ENCODE results near the gene LYRM1. TPM values are rescaled to one million over a fixed set of nuclear protein-coding genes. Genes with fewer than 3 reads are reported as not detected.

The LYRM1 gene
- total RNA-seq (10 to 100 TPM; 29.5 to 36.4 (median 35.5) TPM), polyA plus RNA-seq (54.8 TPM)
- long read RNA-seq, donor 1, transcript LYRM1-204 (4 exons, 1,558 nt): major isoform, 15 of 48 reads
- long read RNA-seq, donor 1, transcript LYRM1-208 (4 exons, 460 nt): major isoform, 15 of 48 reads
- long read RNA-seq, donor 1, partial matches to known transcripts: 1 of 48 reads
- long read RNA-seq, donor 1, other reads (novel, unspliced or antisense): 11 of 48 reads
- long read RNA-seq, donor 2, transcript LYRM1-208 (4 exons, 460 nt): minor isoform, 5 of 24 reads
- long read RNA-seq, donor 2, transcript LYRM1-204 (4 exons, 1,558 nt): major isoform, 8 of 24 reads
- long read RNA-seq, donor 2, partial matches to known transcripts: 1 of 24 reads
- long read RNA-seq, donor 2, other reads (novel, unspliced or antisense): 4 of 24 reads
- long read RNA-seq, donor 3, transcript LYRM1-208 (4 exons, 460 nt): major isoform, 42 of 119 reads
- long read RNA-seq, donor 3, transcript LYRM1-204 (4 exons, 1,558 nt): minor isoform, 29 of 119 reads
- long read RNA-seq, donor 3, transcript LYRM1-203 (3 exons, 1,399 nt): minor isoform, 8 of 119 reads
- long read RNA-seq, donor 3, partial matches to known transcripts: 1 of 119 reads
- long read RNA-seq, donor 3, other reads (novel, unspliced or antisense): 32 of 119 reads
- long read RNA-seq, donor 4, transcript LYRM1-208 (4 exons, 460 nt): major isoform, 8 of 27 reads
- long read RNA-seq, donor 4, transcript LYRM1-204 (4 exons, 1,558 nt): minor isoform, 7 of 27 reads
- long read RNA-seq, donor 4, partial matches to known transcripts: 1 of 27 reads
- long read RNA-seq, donor 4, other reads (novel, unspliced or antisense): 8 of 27 reads

GRCh38 chr16:20900299-20901067 is at the start of gene LYRM1, which contains the start of gene DCUN1D3:
LYRM1 (plus strand) TSS chr16:20900771; CDS start chr16:20915556, 14,785 bp downstream.
DCUN1D3 (minus strand) TSS chr16:20900358; CDS start chr16:20862538, 37,820 bp downstream.
- H3K27ac ChIP-seq (ENCODE audit: low read length): peak within 1 kb of the TSS; percentile 89
- H3K27me3 ChIP-seq (ENCODE audit: control insufficient read depth, insufficient read depth): no peaks in the 10 kb centered on the region
- H3K4me1 ChIP-seq (ENCODE audit: control insufficient read depth, insufficient read depth, low read length): peaks cover 11% of the 10 kb centered on the region
- intact Hi-C loops (cut with DNase I): loop anchor here in 3 of 4 donors (10.0 kb wide), 1 partner anchor 46 kb away; no protein-coding TSS in a partner anchor
- under 1% methylated on average over 62 of the region's 62 CpGs for WGBS
- ATAC-seq (peak; percentile 95 to 96), DNase-seq (peak; percentile 98 to 99 (median 99))
- H3K9me3 ChIP-seq (ENCODE audit: control insufficient read depth, low read length): no peaks in the 10 kb centered on the region
- peak within 1 kb of the TSS; percentile 67 for H3K4me3 ChIP-seq (ENCODE audit: low read length)

- intact Hi-C loops (cut with DNase I): loop anchor here (2.0 to 10.0 kb wide), 4 partner anchors 54 to 234 kb away; partner anchors contain the start of genes DCUN1D3 (in 3 of the 4) and LYRM1 (in 3 of the 4)
- DNase-seq (no peak), ATAC-seq (peak; percentile 9 to 17)
- Histone ChIP-seq H3K27me3 (ENCODE audit: control insufficient read depth, insufficient read depth) (no peaks in the 10 kb centered on the region), H3K27ac (ENCODE audit: low read length) (peak overlapping the region; percentile 87), H3K9me3 (ENCODE audit: control insufficient read depth, low read length) (no peaks in the 10 kb centered on the region), H3K4me3 (ENCODE audit: low read length) (no peak overlapping the region), H3K4me1 (ENCODE audit: control insufficient read depth, insufficient read depth, low read length) (peaks cover 11% of the 10 kb centered on the region)
- 47% methylated on average over 3 of the region's 3 CpGs for WGBS
Measured at GRCh38 chr16:20850981-20851380, 49.6 kb upstream of the LYRM1 start.

- no peak overlapping the region for H3K4me3 ChIP-seq (ENCODE audit: low read length)
- no peaks in the 10 kb centered on the region for H3K27me3 ChIP-seq (ENCODE audit: control insufficient read depth, insufficient read depth)
- peaks cover 13% of the 10 kb centered on the region for H3K4me1 ChIP-seq (ENCODE audit: control insufficient read depth, insufficient read depth, low read length)
- ATAC-seq (peak; percentile 96), DNase-seq (peak; percentile 88 to 95 (median 89))
- H3K27ac ChIP-seq (ENCODE audit: low read length): peak overlapping the region; percentile 7
- intact Hi-C loops (cut with DNase I): loop anchor here (2.0 to 10.0 kb wide), 4 partner anchors 53 to 233 kb away; partner anchors contain the start of genes DCUN1D3 (in 3 of the 4) and LYRM1 (in 3 of the 4)
- H3K9me3 ChIP-seq (ENCODE audit: control insufficient read depth, low read length): no peaks in the 10 kb centered on the region
- 19% methylated on average over 2 of the region's 2 CpGs for WGBS
Measured at GRCh38 chr16:20851601-20852000, 49.0 kb upstream of the LYRM1 start.

GRCh38 chr16:20853143-20853542 is 47.4 kb upstream of the LYRM1 start:
- intact Hi-C loops (cut with DNase I): loop anchor here (5.0 to 10.0 kb wide), 3 partner anchors 52 to 229 kb away; partner anchors contain the start of genes DCUN1D3 (in 3 of the 4) and LYRM1 (in 3 of the 4)
- WGBS: 50% methylated on average over 5 of the region's 5 CpGs
- DNase-seq (no peak), ATAC-seq (peak in 1 of 2 donors; percentile 16)
- Histone ChIP-seq H3K9me3 (ENCODE audit: control insufficient read depth, low read length) (no peaks in the 10 kb centered on the region), H3K27ac (ENCODE audit: low read length) (peak overlapping the region; percentile 33), H3K27me3 (ENCODE audit: control insufficient read depth, insufficient read depth) (no peaks in the 10 kb centered on the region), H3K4me3 (ENCODE audit: low read length) (no peak overlapping the region), H3K4me1 (ENCODE audit: control insufficient read depth, insufficient read depth, low read length) (peaks cover 15% of the 10 kb centered on the region)

GRCh38 chr16:20853981-20854620 is 46.5 kb upstream of the LYRM1 start:
- Histone ChIP-seq H3K27me3 (ENCODE audit: control insufficient read depth, insufficient read depth) (no peaks in the 10 kb centered on the region), H3K4me1 (ENCODE audit: control insufficient read depth, insufficient read depth, low read length) (peaks cover 15% of the 10 kb centered on the region), H3K9me3 (ENCODE audit: control insufficient read depth, low read length) (no peaks in the 10 kb centered on the region), H3K4me3 (ENCODE audit: low read length) (no peak overlapping the region), H3K27ac (ENCODE audit: low read length) (no peak overlapping the region)
- intact Hi-C loops (cut with DNase I): loop anchor here (5.0 to 10.0 kb wide), 3 partner anchors 51 to 228 kb away; partner anchors contain the start of genes DCUN1D3 (in 3 of the 4) and LYRM1 (in 3 of the 4)
- 76% methylated on average over 3 of the region's 3 CpGs for WGBS
- ATAC-seq (no peak), DNase-seq (no peak)

DNA sequence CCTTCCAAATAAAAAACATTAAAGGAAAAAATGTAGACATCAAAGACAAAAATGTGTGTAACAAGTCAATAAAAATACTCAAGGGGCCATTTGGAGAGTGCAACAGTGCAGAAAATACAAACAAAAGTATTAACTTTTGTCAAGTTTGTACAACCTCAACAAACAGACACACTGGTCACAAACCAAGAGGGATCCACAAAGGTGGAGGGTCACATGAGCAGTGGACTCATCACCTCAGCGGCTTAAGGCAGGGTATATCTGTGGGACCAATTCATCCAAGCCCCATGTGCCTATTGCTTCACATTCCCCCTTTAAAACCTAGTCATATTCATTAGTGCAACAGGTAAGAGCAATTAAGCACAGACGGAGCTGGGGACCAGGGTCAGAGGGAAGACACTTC is 45.6 kb upstream of the LYRM1 start:
- H3K4me3 ChIP-seq (ENCODE audit: low read length): no peak overlapping the region
- no peak overlapping the region for H3K27ac ChIP-seq (ENCODE audit: low read length)
- no peaks in the 10 kb centered on the region for H3K27me3 ChIP-seq (ENCODE audit: control insufficient read depth, insufficient read depth)
- WGBS: 95% methylated on average over 2 of the region's 2 CpGs
- H3K4me1 ChIP-seq (ENCODE audit: control insufficient read depth, insufficient read depth, low read length): peaks cover 18% of the 10 kb centered on the region
- intact Hi-C loops (cut with DNase I): loop anchor here (5.0 to 10.0 kb wide), 3 partner anchors 50 to 227 kb away; partner anchors contain the start of genes DCUN1D3 (in 3 of the 4) and LYRM1 (in 3 of the 4)
- no peak for DNase-seq
- ATAC-seq: no peak
- H3K9me3 ChIP-seq (ENCODE audit: control insufficient read depth, low read length): no peaks in the 10 kb centered on the region

DNA sequence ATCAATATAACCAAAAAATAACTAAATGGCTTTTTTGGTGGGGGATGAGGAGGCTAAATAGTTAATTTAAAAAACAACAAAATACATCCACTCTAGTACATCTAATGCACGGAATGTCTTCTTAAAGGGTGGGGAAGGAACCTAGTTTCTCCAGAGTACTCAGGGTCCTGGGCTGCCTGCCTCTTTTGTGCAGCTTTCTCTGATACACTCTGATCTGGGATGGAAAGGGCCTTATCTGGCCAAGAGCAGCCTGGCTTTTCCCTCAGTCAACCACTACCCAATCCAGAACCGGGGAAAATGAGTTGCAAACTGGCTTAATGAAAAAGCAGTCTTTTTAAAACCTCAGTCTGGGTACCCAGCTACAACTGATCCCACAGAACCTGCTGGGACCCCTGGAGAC is 43.3 kb upstream of the LYRM1 start:
- intact Hi-C loops (cut with DNase I): loop anchor here in 3 of 4 donors (10.0 kb wide), 1 partner anchor 48 kb away; the partner anchor contains the start of genes DCUN1D3 (in 3 of the 3) and LYRM1 (in 3 of the 3)
- no peak overlapping the region for H3K4me3 ChIP-seq (ENCODE audit: low read length)
- H3K27me3 ChIP-seq (ENCODE audit: control insufficient read depth, insufficient read depth): no peaks in the 10 kb centered on the region
- ATAC-seq (peak; percentile 86 to 88), DNase-seq (peak in 1 of 3 donors; percentile 76)
- no peak overlapping the region for H3K27ac ChIP-seq (ENCODE audit: low read length)
- H3K9me3 ChIP-seq (ENCODE audit: control insufficient read depth, low read length): no peaks in the 10 kb centered on the region
- 51% methylated on average over 2 of the region's 2 CpGs for WGBS
- peaks cover 20% of the 10 kb centered on the region for H3K4me1 ChIP-seq (ENCODE audit: control insufficient read depth, insufficient read depth, low read length)

- no peaks in the 10 kb centered on the region for H3K9me3 ChIP-seq (ENCODE audit: control insufficient read depth, low read length)
- 83% methylated on average over 3 of the region's 3 CpGs for WGBS
- no peak overlapping the region for H3K27ac ChIP-seq (ENCODE audit: low read length)
- H3K27me3 ChIP-seq (ENCODE audit: control insufficient read depth, insufficient read depth): no peaks in the 10 kb centered on the region
- no peak for DNase-seq
- peaks cover 12% of the 10 kb centered on the region for H3K4me1 ChIP-seq (ENCODE audit: control insufficient read depth, insufficient read depth, low read length)
- intact Hi-C loops (cut with DNase I): loop anchor here in 3 of 4 donors (10.0 kb wide), 1 partner anchor 46 kb away; the partner anchor contains the start of genes DCUN1D3 (in 3 of the 3) and LYRM1 (in 3 of the 3)
- ATAC-seq: no peak
- H3K4me3 ChIP-seq (ENCODE audit: low read length): no peak overlapping the region
Measured at GRCh38 chr16:20859229-20859628, 41.3 kb upstream of the LYRM1 start.

DNA sequence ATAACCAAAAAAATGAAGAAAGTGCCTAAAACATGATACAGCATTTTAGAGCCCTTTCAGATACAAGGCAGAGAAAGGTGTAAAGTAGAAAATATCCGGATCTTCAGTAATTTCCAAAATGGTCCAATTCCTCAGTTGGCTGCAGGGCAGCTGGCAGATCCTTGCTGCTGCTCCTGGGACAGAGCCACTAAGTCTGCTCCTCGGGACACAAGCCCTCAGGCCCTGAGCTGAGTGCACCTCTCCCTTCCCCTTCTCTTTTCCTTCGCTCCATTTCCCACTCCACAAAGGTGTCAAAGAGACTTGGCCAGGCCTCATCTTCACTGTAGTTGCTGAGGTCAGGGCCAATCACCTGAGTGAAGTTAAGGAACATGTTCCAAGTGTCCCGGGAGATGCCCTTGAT is 40.9 kb upstream of the LYRM1 start:
- intact Hi-C loops (cut with DNase I): loop anchor here in 3 of 4 donors (10.0 kb wide), 1 partner anchor 45 kb away; the partner anchor contains the start of genes DCUN1D3 (in 3 of the 3) and LYRM1 (in 3 of the 3)
- no peaks in the 10 kb centered on the region for H3K27me3 ChIP-seq (ENCODE audit: control insufficient read depth, insufficient read depth)
- 49% methylated on average over 4 of the region's 4 CpGs for WGBS
- peaks cover 12% of the 10 kb centered on the region for H3K4me1 ChIP-seq (ENCODE audit: control insufficient read depth, insufficient read depth, low read length)
- H3K4me3 ChIP-seq (ENCODE audit: low read length): no peak overlapping the region
- peak overlapping the region; percentile 62 for H3K27ac ChIP-seq (ENCODE audit: low read length)
- DNase-seq (peak in 2 of 3 donors; percentile 62 to 84), ATAC-seq (peak; percentile 27 to 54)
- H3K9me3 ChIP-seq (ENCODE audit: control insufficient read depth, low read length): no peaks in the 10 kb centered on the region

Data from right cardiac atrium (tissue), 5 donors.